ENCODE results near the gene UPK1A.

UPK1A gene

DNA sequence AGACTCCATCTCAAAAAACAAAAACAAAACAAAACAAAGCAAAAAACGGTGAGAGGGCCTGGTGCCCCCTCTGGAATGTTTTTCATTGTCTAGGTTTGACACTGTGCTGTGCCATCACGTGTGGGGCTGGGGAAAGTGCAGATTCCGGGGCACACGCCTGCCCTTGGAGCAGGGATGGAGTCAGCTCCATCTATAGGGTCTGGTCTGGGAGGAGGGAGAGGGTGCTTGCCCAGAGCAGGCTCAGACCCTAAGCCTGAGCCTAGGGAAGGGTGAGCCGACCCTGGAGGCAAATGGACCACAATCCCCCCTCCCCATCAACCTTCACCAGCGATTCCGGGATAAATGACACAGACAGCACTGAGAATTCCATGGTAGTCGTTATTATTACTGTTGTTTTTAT, 27.1 kb downstream of the UPK1A start:
- DNase-seq = no peak

DNA sequence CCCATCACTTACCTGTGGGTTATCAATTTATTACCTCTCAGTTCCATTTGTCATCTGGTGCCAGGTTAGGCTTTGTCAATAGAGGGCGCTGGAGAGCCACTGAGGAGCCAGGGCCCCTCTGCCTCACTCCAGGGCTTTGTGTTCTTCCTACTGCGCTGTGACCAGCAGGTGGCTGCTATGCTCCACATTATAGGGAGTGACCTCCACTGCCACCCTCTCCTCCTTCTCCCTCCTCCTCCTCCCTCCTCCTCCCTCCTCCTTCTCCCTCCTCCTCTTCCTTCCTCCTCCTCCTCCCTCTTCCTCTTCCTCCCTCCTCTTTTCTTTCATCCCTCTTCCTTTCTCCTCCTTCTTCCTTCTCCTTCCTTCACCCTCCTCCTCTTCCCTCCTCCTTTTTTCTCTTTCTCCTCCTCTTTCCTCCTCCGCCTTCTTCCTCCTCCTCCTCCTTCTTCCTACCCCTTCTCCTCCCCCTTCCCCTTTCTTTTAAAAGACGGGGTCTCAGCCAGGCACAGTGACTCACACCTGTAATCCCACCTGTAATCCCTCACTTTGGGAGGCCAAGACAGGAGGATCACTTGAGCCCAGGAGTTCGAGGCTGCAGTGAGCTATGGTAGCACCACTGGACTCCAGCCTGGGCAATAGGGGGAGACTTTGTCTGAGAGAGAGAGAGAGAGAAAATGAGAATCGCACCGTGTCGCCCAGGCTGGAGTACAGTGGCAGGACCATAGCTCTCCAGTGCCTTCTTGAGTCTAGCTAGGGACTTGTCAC, 27.7 kb downstream of the UPK1A start:
- DNase-seq = peak; percentile 87

DNA sequence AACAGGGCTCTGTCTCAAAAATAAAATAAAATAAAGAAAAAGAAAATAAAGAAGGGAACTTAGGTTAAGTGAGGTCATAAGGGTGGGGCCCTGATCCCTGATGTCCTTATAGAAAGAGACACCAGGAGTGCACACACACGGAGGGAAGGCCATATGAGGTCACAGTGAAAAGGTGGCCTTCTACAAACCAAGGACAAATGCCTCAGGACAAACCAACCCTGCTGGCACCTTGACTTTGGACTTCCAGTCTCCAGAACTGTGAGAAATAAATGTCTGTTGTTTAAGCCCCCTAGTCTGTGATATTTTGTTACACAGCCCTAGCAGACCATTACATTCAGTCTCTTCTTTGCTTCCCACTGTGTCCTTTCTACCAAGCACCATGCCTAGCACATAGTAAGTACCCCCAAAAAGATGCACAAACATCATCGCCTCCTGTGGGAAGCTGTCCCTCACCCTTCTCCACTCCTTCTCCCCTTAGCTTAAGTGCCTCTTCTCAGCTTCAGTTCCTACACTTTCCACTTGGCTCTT, 29.6 kb downstream of the UPK1A start:
- no peak for DNase-seq

DNA sequence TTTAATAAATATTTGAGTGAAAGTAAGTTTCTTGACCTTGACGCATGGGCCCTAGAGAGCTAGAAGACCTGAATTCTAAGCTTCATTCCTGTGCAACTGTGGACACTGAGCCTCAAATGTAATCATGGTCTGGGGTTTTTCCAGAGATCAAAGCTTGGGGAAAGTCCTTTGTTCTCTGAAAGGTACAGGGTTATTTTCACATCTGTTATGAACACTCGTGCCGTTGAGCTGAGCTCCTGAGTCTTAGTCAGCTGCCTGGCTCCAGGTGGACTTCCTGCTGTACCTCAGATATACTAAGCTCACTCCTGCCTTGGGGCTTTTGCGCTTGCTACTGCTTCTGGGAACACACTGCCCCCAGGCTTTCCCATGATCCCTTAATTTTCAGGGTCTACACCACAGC, 30.5 kb downstream of the UPK1A start:
- no peak for DNase-seq

DNA sequence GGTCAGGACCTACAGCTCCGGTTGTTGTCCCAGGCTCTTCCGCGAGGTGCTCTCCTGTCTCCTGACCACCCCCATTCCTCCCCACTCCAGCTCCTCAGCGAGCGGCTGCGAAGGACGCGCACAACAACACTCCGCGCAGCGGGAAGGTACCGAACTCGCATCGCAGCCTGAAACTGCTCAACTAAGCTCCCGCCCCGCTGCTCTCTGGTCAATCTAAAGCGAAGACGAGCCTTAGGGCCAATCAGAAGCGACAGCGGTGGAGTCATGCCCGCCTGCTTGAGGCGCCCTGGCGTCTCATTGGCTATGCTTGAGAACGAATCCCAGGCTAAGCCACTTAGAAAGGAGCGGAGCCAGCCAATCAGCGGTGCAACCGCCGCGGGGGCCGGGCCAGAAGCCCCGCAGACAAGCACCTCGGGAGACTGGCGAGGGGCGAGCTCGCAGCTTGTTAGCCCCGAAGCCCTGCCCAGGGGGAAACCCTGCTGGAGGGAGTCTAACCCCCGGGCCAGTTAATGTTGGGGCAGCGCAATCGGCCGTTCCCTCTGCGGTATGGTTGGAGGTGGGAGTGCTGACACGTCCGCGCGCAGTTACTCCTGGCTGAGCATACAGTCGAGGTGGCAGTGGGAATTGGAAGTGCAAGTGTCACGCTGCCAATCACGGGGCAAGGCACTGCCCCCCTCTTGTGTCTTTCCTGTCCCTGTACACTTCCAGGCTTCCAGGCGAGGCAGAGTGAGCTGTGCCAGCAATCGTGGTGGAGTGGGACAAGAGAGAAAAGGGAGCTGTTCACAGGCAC, 36.1 kb downstream of the UPK1A start:
- peak; percentile 92 for DNase-seq

DNA sequence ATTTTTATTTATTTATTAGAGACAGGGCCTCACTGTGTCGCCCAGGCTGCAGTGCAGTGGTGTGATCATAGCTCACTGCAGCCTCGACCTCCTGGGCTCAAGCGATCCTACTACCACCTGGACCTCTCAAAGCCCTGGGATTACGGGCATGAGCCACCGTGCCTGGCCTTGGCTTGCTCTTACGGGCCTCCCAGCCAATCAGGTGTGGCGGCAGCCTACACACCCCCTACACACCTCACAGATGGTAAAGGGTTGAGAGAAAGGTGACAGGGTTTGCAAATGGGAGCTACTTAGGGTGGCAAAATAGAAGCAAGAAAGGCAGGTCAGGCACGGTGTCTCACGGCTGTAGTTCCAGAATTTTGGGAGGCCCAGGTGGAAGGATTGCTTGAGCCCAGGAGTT, 37.0 kb downstream of the UPK1A start:
- no peak for DNase-seq

DNA sequence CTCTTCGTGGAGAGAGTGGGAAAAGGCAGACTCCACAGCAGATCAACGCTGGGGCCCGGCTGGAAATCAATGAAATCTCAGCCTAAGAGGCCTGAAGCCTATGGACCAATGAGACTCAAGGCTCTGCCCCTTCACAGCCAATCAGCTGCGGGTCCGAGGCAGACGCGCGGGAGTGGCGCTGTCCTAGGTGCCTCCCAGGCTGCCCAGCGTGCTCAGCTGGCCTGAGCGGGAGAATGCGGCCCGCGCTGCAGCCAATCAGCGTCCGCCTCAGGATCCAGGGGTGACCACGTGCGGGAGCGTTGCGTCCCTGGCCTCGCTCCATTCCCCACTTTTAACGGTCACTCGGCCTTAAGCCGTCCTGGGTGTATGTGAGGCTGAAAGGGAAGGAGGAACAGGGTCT, 37.9 kb downstream of the UPK1A start, which contains the start of gene ZBTB32:
Gene ZBTB32, plus strand, starts transcription at position 341 of the 400 bp plus-strand sequence. CDS start 10,069 bp downstream, outside the sequence.
- no peak for DNase-seq

DNA sequence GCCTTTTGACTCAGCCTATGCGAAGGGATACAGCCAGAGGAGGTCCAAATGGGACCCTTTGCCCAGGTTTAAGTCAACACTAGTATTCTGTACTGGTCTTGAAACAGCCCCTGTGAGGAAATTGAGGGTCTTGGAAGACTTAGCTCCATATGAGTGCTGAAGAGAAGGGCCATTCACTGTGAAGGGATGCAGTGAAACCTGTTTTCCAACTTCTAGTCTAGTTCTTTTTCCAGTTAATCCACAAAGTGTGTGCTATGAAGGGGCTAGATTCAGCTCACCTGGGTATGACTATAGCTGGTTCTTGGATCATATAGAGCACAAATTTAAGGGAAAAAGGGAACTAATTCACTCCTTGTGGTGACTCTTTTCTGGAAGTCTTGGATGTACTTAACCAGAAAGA, 42.1 kb downstream of the UPK1A start:
- no peak for DNase-seq

DNA sequence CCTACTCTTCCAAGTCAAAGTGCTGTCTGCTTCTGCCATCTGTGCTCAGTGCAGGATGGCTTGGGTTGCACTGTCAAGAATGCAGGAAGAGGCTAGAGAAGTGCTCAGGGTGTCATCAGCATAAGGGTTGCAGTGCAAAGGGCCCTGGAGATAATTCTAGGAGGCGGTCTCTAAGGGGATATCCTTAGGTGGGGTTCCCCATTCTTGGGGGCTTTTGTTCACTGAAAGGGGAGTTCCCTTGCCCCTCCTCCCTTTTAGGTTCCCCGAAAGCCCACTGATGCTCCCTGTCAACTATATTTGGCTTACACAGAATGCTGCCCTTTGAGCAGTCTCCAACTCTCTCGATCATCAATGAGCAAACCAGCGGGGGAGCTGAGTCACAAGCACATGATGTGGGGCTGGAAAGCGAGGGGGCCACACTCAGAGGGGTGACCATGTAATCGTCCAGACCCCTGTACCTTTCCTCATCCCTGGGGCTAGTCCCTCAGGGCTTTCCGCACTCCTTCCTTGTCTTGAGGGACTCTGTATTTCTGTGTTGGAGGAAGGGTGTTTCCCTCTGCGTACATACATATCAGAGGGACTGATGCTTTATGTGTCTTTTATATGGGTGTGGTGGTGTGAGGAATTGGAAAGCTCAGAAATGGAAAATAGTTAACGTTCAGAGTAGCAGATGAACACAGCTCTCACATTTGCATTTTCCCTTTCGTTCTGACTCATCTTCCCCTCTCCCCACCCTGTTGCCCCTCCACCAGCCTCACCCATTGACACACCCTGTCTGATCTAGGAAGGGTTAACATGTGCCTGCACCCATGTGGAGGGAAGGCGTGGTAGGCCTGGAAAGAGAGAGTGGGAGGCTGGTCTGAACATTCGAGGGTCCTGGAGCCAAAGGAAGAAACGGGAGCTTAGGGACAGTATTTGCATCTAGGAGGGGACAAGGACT, 44.7 kb downstream of the UPK1A start:
- no peak for DNase-seq

DNA sequence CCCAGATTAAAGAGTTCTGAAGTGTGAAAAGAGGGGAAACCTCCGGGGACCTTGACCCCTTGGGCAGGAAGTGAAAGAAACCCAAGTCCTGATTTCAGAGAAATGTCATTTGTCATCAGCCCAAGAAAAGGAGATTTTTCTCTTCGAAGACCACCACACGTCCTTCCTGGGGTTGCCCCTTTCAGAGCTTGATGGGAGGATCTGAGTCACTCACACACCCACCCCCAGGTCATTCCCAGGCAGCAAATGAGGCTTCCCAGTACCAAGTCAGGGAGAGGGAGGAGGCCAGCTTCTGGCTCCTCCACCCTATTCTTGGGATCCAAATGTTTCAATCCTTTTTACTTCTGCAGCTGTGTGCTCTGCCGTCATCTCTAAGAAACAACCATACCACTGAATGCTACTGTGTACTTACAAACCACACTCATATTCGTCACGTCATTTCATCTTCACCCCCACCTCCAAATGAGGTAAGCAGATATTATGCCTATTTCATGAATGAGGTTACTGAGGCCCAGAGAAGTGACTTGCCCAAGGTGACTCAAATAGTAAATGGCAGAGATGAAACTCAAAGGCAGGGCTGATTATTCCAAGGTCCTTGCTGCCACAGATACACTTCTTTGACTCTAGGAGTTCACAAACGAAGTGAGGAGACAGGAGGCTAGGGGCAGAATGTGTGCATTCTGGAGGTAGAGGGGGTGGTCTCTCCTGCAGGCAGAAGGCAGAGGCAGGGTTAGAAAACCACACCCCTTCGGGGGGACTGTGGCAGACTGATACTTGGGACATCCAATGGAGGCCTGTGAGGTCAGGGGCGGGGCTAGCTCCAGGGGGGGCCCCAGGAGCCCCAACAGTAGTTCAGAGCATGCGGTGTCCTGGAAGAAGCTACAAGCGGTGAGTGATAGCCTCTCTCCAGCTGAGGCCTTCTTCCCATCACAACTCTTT, 46.5 kb downstream of the UPK1A start:
- no peak for DNase-seq

DNA sequence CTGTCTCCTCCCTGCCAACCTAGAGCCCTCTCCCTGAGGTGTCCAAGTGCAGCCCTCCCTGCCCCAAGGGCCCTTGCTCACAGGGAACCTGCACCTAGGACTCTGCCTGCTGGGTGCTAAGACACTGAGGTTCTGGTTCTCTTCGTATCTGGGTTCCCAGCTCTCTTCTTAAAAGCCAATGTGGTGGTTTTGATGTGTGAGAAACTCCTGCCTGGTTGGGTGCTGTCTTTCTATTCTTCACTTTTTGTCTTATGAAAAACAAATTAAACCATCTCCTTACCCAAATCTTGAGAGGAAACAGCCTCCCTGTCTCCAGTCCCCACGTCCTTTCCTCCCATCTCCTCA, 47.2 kb downstream of the UPK1A start:
- DNase-seq = no peak

DNA sequence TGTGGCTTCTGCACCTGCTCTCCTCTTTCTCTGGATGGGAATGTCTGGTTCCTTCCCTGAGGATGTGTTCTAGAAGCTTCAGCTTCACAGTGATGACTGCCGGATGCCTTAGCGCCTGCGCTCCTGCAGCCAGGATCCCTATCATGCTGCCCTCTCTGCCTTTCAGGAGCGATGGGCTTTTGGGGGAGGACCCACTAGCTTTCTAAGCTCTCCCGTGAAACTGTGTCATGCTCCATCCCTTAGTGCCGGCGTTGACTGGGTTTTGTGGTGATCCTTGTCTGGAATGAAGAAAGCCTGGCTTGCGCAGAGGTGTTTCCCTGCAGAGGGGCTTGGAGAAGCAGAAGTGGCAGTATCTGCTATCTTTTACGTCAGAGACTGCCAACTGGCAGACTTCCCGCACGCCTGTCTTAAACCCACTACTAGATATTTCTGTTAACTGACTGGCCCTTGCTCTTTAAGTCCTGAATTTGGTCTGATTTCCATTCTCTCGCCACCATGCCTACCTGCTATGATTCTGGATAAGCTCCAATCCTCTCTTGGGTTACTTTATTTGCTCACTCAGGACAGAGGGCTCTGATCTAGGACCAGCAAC, 47.7 kb downstream of the UPK1A start:
- no peak for DNase-seq

DNA sequence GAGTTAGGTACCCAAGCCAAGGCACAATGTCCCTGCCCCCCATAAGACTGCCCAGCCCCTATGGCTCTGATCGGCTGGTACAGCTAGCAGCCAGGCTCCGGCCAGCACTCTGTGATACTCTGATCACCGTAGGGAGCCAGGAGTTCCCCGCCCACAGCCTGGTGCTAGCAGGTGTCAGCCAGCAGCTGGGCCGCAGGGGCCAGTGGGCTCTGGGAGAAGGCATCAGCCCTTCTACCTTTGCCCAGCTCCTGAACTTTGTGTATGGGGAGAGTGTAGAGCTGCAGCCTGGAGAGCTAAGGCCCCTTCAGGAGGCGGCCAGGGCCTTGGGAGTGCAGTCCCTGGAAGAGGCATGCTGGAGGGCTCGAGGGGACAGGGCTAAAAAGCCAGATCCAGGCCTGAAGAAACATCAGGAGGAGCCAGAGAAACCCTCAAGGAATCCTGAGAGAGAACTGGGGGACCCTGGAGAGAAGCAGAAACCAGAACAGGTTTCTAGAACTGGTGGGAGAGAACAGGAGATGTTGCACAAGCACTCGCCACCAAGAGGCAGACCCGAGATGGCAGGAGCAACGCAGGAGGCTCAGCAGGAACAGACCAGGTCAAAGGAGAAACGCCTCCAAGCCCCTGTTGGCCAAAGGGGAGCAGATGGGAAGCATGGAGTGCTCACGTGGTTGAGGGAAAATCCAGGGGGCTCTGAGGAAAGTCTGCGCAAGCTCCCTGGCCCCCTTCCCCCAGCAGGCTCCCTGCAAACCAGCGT, 48.5 kb downstream of the UPK1A start:
- no peak for DNase-seq

DNA sequence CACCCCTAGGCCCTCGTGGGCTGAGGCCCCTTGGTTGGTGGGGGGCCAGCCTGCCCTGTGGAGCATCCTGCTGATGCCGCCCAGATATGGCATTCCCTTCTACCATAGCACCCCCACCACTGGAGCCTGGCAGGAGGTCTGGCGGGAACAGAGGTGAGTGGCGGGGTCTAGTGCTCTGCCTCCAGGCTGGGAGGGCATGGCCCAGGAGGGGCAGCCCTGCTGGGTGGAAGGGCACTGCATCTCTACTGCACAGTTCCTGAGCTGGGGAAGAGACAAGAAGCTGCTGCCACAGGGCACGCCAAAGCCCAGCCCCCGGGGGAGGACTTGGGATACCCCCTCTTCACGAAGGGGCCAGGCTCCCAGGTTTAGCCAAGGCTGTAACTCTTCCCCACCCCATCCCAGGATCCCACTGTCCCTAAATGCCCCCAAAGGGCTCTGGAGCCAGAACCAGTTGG, 49.1 kb downstream of the UPK1A start:
- no peak for DNase-seq

DNA sequence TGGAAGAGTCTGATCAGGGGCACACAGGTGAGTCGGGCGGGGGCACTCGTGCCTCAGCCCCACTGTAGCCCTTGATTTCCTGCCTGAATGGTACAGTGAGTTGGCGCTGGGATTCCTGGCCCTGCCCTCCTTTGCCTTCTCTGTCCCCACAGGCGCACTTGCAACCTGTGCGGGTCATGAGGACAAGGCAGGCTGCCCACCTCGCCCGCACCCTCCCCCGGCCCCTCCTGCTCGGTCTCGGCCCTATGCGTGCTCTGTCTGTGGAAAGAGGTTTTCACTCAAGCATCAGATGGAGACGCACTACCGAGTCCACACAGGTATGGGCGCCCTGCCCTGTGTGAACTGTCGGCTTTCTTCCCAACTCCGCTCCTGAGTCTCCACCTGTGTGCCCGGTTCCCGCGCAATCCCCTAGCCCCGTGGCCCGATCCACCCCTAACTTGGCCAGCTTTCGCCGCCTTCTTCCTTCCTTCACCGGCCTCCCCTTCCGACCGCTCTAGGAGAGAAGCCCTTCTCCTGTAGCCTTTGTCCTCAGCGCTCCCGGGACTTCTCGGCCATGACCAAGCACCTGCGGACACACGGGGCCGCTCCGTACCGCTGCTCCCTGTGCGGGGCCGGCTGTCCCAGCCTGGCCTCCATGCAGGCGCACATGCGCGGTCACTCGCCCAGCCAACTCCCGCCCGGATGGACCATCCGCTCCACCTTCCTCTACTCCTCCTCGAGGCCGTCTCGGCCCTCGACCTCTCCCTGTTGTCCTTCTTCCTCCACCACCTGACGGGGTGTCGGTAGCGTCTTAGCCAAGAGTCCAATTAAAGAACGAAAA, 49.9 kb downstream of the UPK1A start:
- peak; percentile 78 for DNase-seq

DNA sequence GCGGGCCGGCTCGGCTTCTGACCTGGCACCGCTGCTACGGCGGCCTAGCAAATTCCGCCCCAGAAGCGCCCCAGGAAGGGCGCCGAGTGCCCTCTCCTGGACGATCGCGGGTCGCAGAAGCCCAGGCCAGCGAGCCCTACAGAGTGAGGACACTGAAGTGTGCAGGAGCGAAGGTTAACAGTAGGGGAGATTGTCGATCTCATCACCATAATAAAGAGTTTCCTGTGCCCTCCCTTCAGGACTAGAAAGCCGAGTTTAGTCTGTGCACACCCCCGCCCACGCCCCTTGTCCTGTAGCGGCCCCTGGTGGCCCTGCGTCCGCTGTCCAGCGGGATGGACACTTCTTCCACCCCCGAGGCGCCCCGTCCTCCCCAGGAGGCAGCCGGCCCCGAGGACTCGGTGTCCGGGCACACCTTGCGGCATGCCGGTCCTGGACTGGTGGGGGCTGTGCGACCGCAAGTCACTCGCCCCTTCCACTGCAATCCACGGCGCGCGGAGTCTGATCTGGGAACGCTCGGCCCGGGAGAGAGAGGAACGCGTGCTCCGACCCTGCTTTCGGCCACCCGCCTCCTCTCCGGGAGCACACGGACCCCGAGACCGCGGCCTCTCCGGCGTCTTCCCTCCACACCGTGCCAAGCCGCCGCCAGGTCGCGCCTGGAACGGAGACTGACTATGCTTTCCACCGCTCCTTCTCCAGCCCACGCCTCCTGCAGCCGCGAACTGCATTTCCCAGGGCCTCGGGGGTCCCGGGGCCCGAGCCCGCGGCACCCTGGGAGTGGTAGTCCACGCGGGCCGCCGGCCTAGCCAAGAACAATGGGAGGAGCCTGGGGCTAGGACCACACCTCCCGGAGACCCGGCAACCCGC, 50.7 kb downstream of the UPK1A start:
- DNase-seq = peak; percentile 90

DNA sequence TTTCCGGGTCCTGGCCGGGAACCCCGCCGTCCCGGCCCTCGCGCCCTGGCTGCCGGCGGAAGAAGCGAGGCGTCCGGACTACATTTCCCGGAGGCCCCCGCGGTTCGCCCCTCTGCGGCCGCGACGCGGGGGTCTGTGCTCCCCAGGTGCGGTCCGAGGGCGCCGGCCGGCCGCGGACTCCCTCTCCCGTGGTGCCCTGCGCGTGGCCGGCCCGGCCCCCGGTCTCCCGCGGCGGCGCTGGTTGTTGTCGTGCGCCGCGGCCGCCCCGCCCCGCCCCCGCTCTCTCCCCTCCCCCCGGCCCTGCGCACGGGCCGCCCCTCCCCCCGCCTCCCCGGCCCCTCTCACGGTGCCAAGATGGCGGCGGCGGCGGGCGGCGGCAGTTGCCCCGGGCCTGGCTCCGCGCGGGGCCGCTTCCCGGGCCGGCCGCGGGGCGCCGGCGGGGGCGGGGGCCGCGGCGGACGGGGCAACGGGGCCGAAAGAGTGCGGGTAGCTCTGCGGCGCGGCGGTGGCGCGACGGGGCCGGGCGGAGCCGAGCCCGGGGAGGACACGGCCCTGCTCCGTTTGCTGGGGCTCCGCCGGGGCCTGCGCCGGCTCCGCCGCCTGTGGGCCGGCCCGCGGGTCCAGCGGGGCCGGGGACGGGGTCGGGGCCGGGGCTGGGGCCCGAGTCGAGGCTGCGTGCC, 51.5 kb downstream of the UPK1A start, which contains the start of gene KMT2B:
Gene KMT2B, plus strand, starts transcription at position 339 of the 680 bp plus-strand sequence. Its CDS starts 16 bp downstream, at position 355.
- DNase-seq = peak; percentile 97
